HG02970 (cell line): ENCODE measurements around the gene CALML3.
"Not testable (repeated sequence)": the region's sequence is repeated elsewhere in the genome, so short reads cannot be mapped to it uniquely, and the experiment has no call there.

Source experiments
- ATAC-seq: cut with Tn5 transposase; IDR thresholded peaks from one replicate; pipeline ENCODE4 v1.9.1; 2021; ENCODE audit warnings: mild to moderate bottlenecking, moderate library complexity, moderate number of reproducible peaks; ENCODE audit not compliant: unreplicated experiment, low FRiP score

The CALML3 gene

GRCh38 chr10:5551531-5552375 is 27.0 kb downstream of the CALML3 start:
- no peak for ATAC-seq

DNA sequence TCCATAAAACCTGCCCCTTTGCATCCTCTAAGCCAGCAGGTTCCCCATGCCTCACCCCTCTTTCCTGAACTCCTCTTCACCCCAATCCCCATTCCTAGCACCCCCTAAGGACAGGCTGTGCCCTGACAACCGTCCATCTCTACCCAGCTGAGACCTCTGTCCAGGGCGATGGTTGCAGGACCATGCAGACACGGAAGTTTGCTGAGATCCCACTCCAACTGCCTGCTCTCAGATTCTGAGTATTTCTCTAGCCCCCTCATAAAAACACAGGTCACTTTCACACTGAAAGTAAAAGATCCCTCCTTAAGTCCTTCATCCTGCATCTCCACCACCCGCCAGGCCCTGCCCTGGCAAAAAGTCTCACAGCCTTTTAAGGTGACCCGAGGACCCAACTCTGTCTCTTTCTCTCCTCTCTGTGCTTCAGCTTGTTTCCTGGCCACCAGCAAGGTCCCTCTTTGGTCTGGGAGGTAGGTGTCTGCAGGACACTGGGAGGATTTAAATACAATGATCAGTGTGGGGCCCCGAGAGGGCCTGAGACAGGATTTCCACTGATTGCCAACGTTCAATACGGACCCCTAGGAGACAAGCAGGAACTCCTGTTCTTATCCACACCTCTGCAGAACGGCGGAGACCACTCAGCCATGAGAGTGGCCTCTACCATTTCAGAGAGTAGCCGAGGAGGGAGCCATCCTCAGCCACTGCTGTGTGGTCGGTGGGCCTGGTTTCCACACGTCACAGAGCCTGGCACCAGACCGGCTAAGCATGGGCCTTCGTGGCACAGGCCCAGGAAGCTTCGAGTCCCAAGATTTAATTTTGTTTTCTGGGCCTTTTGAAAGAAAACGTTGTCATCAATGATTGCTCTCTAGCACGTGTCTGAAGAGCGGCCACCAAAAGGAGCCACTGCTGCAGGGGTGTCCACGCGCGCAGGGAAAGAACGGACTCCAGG is 27.9 kb downstream of the CALML3 start:
- no peak for ATAC-seq

- ATAC-seq = no peak
These were observed 28.8 kb downstream of the CALML3 start for GRCh38 chr10:5553400-5554170.

- no peak for ATAC-seq
These were observed 30.3 kb downstream of the CALML3 start for GRCh38 chr10:5555021-5555510.

DNA sequence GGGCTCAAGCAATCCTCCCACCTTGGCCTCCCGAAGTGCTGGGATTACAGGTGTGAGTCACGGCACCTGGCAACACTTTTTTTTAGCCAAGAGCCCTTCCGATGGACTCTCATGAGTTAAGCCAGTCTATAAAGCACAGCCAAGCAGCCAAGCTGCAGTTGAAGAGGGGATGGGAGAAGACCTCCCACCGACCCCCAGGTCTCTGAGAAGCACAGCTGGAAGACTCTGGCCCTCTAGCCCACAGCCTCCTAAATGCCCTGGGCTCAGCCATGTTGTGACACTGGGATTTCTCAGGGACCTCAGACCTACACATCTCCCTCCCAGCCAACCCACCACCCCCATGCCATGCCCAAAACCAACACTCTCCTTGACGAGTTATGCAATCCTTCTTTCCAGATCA is 31.1 kb downstream of the CALML3 start:
- no peak for ATAC-seq

- ATAC-seq = no peak
These were observed 31.8 kb downstream of the CALML3 start for GRCh38 chr10:5556576-5556975.

GRCh38 chr10:5557040-5557721 is 32.4 kb downstream of the CALML3 start:
- ATAC-seq = no peak

DNA sequence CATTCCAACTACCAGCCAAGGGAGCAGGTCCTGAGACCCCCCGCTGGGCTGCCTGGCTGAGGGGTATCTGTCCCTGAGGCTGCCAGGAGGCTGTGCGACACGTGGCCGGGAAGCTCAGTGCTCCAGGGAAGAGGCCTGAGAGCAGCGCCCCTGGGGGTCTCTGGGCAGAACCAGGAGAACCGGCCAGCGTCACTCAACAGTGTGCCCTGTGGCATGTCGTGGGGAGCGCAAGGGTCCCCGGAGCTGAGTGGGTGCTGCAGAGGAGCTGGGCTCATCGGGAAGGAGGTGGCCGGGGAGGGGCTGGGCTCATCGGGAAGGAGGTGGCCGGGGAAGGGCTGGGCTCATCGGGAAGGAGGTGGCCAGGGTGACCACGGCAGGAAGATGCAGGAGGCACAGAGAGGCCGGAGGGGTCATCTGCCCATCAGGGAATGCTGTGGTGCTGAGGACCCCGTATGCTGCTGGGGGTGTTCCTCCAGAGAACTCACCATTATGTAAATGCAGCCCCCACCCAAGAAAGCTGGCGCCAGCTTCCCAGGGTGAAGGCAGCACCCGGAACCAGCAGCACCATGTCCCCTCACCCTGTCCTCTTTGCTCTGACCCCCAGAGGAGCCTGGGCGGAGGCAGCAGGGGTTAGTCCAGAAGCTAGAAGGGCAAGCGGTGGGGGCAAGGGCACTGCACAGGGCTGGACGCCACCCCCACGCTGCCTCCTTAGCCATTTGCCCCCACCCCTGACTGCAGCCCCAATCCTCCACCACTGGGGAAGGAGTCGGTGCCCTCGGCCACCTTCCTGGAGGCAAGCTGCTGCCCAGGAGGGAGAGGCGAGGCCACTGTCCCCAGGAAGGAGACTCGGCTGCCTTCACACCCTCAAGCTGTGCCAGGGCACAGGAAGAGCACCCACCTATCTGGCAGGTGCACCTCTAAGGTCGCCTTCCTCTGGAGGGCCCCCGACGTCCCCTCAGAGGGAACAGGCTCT is 33.3 kb downstream of the CALML3 start:
- ATAC-seq = no peak

- ATAC-seq = not testable (repeated sequence)
These were observed 34.3 kb downstream of the CALML3 start for GRCh38 chr10:5559022-5559421.

DNA sequence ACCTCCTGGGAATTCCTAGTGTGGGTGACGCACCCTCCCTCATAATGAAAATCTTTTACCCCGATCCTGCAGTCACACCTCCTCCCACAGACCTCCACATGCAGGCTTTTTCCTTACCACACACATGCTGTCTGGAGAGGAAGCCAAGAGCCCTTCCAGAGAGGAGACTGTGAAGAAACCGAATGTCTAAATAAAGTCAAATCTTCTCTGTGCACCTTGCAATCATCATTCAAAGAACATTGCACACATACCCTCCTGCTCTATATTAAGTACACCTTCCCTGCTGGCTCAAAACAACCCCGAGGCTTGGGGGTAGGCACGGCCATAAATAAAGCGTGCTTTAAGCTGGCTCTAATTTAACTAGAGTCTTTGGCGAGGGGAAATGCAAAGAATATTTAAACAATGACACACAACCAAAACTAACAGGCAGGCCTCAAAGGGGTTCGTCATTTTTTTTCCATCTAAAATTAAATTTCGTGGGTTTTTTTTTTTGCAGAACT is 34.9 kb downstream of the CALML3 start:
- ATAC-seq = no peak

- no peak for ATAC-seq
These were observed 35.5 kb downstream of the CALML3 start for GRCh38 chr10:5560142-5560816.

DNA sequence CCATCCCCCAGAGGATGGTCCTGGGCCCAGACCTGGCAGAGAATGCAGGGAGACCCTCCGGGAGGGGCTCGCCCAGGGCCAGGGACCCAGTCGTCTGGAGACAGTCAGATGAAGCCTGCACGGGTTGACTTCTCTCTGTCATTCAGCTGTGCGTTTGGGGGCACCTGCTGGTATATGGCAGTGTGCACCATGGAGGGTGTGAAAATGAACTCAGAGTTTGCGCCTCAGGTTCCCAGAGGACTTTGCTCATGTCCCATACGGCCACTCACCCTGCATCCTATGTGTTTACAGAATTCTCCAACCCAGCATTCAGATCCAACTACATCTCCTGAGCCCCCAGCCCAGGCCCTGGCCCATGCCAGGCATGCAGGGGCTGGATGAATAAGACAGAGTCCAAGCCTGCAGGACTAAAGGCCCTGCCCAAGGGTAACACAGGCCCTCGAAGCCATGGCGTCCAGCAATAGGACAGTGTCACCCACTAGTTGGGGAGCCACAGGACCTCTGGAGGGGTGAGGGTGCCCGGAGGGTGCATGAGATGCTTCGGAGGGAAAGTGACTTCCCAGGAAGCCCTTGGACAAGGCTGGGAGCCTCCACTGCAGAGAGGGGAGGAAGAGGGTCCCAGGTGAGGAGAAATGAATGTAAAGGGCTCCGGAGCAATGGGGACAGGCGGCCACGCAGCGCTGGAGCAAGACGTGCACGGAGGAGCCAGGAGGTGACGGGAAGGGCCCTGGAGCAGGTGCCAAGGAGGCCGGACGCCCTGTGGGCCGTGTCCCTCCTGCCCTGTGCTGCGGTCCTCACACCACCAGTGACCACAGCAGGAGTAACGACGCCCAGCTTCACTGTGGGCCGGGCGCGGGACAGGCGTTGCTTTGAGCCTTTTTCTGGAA is 36.3 kb downstream of the CALML3 start:
- ATAC-seq = no peak

DNA sequence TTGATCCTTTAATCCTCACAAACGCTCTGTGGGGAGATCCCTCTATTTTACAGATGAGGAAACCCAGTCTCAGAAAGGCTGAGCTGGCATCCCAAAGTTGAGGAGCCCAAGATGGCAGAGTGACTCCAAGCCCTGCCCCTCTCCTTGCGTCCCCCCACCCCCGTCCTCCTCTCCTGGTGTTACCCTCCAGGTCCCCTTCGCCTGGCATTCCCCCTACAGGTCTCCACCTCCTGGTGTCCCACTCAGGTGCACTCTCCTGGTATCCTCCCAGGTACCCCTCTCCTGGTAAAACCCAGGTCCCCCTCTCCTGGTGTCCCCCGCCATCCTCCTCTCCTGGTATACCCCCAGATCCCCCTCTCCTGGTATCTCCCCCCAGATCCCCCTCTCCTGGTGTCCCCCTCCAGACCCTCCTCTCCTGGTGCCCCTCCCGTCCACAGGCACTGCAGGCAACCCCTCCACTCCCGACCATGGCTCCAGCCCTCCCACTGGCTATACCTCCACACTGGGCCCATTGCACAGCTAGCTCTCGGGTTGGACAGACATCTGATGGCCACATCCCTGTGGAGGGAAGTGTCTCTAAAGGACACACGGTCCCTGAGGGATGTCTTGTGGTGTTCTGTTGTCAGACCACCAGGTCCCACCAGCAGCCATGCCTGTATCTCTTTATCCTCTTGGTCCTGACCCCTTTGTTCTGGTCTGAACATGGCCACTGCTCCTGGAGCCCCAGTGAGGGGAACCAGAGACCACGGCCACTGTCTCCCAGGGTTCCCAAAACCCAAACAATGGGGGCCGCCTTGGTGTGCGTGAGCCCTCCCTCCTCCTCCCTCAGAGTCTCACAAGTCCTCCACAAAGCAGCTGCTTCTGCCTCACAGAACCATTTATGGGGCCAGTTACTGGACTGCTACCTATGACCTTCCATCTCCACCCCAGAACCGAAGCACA is 37.2 kb downstream of the CALML3 start:
- no peak for ATAC-seq

DNA sequence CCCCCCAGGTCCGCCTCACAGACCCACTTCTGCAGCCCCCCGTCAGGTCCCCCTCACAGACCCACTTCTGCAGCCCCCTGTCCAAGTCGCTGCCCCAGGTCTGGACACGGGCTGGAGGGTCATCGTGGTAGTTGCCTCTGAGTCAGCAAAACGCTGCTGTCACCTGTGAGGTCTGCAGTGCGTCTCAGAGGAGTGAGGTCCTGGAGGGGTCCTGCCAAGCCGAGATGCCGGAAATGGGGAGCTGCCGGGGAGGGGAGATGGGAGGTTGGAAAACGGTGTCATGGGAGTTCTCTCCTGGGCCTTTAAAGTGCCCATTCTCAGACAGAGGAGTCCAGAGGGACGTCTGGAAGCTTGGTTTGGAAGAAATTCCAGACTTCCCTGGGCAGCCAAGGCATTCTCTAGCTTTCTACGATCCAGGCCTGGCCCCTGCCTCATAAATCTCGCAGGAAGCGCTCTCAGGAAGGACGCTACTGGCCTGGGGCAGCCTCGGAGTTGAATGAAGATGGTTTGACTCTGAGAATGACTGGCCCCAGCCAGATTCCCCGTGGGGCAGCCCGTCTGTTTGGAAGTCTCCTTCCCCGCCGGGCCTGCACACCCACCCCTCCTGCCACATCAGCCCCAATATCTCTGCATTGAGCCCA is 38.7 kb downstream of the CALML3 start:
- ATAC-seq = no peak

DNA sequence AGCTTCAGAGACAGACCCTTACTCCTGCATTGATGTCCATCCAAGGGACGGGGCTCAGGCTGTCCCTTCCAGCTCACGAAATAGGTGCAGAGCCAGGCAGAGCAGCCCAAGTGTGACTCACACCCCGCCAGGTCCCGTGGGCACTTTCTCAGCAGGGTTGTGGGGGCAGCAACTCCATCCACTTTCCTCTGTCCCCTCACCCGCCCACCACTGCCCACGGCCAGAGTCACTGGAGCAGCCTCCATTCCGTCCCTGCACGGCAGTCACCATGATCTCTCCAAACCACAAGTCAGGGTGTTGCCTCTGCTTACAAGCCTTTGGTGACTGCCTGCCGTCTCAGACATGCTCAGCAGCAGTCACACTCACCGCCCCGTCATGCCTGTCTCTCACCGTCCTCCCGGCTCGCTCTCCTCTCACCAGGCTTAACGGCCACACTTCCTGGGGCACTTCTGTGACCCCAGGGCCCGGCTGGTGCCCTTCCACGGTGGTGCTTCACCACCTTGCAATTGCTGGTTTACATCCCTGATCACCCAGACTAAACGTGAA is 39.3 kb downstream of the CALML3 start:
- ATAC-seq = no peak
